Stimulated activated CD8-positive, alpha-beta memory T cell treated with anti-CD3 and anti-CD28 coated beads, Interleukin-12 subunit alpha, Interleukin-12 subunit beta, amount 100 ng/mL, for 4 hours (primary cell): ENCODE results near the gene ZBTB8B.

Source experiments
- DNase-seq: peaks from one replicate; pipeline ENCODE4 v3.0.0-alpha.2; 2020; ENCODE audit warnings: low read depth

The ZBTB8B gene

DNA sequence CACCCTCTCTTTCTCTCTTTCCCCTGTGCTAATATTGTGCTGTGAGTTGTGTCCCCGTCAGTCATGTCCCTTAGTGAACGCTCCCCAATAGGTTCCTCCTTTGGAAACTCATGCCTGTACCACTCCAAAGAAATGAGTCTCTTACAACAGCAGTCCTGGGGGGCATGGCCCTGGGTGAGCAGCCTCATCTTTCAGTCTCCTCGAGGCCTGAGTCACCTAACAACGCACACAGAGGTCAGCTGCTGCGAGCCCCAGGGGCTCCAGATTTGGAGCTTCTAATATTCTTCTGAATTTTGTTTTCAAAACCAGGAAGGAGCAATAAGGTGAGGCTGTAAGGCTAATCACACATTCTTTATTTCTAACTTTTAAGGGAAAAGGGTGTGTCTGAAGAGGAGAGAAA is 43.9 kb downstream of the ZBTB8B start:
- DNase-seq: no peak

DNA sequence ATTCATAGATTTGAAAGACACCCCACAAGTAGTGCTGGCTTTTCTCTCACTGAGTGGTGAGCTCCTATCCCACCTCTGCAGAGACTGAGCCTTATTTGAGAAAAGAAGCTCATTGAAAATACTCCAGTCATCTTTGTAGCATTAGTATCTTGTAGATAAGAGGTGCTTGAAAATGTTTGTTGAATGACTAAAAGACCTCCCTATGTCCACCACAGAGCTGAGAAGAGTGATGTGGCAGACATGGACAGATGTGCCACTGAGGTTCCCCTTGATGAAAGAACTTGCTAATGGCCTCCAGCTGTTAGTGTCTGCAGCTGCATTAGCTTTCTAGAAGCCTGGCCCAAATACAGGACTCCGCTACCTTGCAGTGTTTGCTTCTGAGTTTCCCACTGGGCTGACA is 45.1 kb downstream of the ZBTB8B start:
- DNase-seq: no peak
